22Rv1 (cell line): ENCODE results near the gene CSTF3.

Source experiments
- H3K27ac ChIP-seq: fragments of 450-650 bp; 2 replicates; pipeline ENCODE4 v1.5.1; 2017
- CTCF ChIP-seq: fragments of 450-650 bp; IDR thresholded peaks from 2 replicates; pipeline ENCODE4 v1.5.1; 2017; ENCODE audit warnings: mild to moderate bottlenecking
- ZFX ChIP-seq: fragments of 450-650 bp; IDR thresholded peaks from 2 replicates; pipeline ENCODE4 v1.6.1; 2017; ENCODE audit warnings: antibody characterized with exemption, borderline replicate concordance

The CSTF3 gene

GRCh38 chr11:33083918-33084317 is 77.4 kb downstream of the CSTF3 start:
- H3K27ac ChIP-seq = no peak overlapping the region
- TF ChIP-seq CTCF = no peak

GRCh38 chr11:33072465-33072864 is 88.8 kb downstream of the CSTF3 start:
- no peak overlapping the region for H3K27ac ChIP-seq
- TF ChIP-seq CTCF (no peak), ZFX (no peak)

- TF ChIP-seq ZFX = no peak
- no peak for TF ChIP-seq CTCF
Measured at GRCh38 chr11:33068611-33069340, 92.5 kb downstream of the CSTF3 start.

GRCh38 chr11:33067294-33067693 is 94.0 kb downstream of the CSTF3 start:
- H3K27ac ChIP-seq = no peak overlapping the region
- TF ChIP-seq CTCF (no peak), ZFX (no peak)

More at GRCh38 chr11:33068611-33069340, 92.5 kb downstream of the CSTF3 start:
- H3K27ac ChIP-seq = no peak overlapping the region

- no peak overlapping the region for H3K27ac ChIP-seq
- TF ChIP-seq ZFX (no peak), CTCF (peak; percentile 95)
Measured at GRCh38 chr11:33065445-33066178, 95.7 kb downstream of the CSTF3 start.

GRCh38 chr11:33064866-33065265 is 96.4 kb downstream of the CSTF3 start:
- TF ChIP-seq ZFX = no peak
- no peak for TF ChIP-seq CTCF
- no peak overlapping the region for H3K27ac ChIP-seq
